ENCODE results near the gene SLIT1.

SLIT1 gene

DNA sequence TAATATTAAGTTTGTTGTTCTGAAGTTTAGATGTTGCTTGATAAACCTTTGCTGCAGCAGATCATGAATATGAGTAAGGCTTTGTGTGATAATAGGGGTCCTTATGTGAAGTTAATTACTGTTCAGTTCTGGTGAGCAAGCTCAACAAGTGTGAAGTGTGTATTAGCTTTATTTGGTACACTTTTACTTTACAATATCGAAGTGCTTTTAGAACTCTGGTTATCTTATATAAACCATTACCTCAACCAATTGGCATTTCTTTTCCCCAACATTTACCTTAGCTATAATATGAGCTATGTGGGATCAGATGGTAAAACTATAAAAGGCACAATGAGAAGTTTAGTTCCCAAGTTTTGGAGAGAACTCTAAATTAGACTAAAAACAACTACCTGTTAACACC lies 226.0 kb downstream of the SLIT1 start:
- no peak for DNase-seq (ENCODE audit: low spot score)
- no peak overlapping the region for H2BK15ac ChIP-seq (ENCODE audit: low read length)
- whole genome bisulfite sequencing, 2 donors (ENCODE audit: extremely low coverage in 2 of 2, insufficient read length in 2 of 2, insufficient replicate concordance in 1 of 2) = no CpG with 5 or more reads among the region's 1 CpG
- no peak overlapping the region for H3K4ac ChIP-seq (ENCODE audit: low read length)
- no peak overlapping the region for H4K8ac ChIP-seq (ENCODE audit: low read depth, low read length)
- H3K4me1 ChIP-seq (ENCODE audit: control insufficient read depth in 2 of 2, insufficient read depth in 1 of 2, low read depth in 1 of 2, low read length in 2 of 2) = peaks cover 0 to 1% of the 10 kb centered on the region in 2 donors
- H3K14ac ChIP-seq (ENCODE audit: low read length) = no peak overlapping the region
- H3K9ac ChIP-seq (ENCODE audit: low read depth, low read length, poor library complexity) = no peak overlapping the region
- no peak overlapping the region for H2AFZ ChIP-seq (ENCODE audit: low read length)
- no peak overlapping the region for H4K91ac ChIP-seq (ENCODE audit: low read depth, low read length, poor library complexity)
- H2AK5ac ChIP-seq (ENCODE audit: low read depth, low read length) = no peak overlapping the region
- no peak overlapping the region for H2BK12ac ChIP-seq (ENCODE audit: low read length)
- no peaks in the 10 kb centered on the region for H3K27me3 ChIP-seq (ENCODE audit: control insufficient read depth in 3 of 3, insufficient read depth in 3 of 3, low read depth in 1 of 3, low read length in 3 of 3)
- peaks cover 2% of the 10 kb centered on the region for H3K79me1 ChIP-seq (ENCODE audit: low read depth, low read length)
- H3K18ac ChIP-seq (ENCODE audit: low read length) = no peak overlapping the region
- no peak overlapping the region for H2BK5ac ChIP-seq (ENCODE audit: low read length)
- no peak overlapping the region for H3K23ac ChIP-seq (ENCODE audit: low read depth, low read length, poor library complexity)
- no peak overlapping the region for H3K27ac ChIP-seq (replicated peaks; ENCODE audit: low read length)
- H3K36me3 ChIP-seq (replicated peaks in 1 of 2; ENCODE audit: control insufficient read depth in 2 of 2, insufficient read depth in 2 of 2, low read length in 2 of 2) = peaks cover 11 to 64% of the 10 kb centered on the region in 2 donors
- no peak overlapping the region for H3K4me3 ChIP-seq (ENCODE audit: low read length in 2 of 2)
- H3K9me3 ChIP-seq (replicated peaks in 1 of 2; ENCODE audit: control insufficient read depth in 2 of 2, insufficient read depth in 1 of 2, low read depth in 1 of 2, low read length in 2 of 2) = peaks cover 0 to 2% of the 10 kb centered on the region in 2 donors
- no peak overlapping the region for H3K4me2 ChIP-seq (ENCODE audit: insufficient read depth, low read length, poor library complexity, severe bottlenecking)
- H2BK120ac ChIP-seq (ENCODE audit: low read depth, low read length) = no peak overlapping the region

DNA sequence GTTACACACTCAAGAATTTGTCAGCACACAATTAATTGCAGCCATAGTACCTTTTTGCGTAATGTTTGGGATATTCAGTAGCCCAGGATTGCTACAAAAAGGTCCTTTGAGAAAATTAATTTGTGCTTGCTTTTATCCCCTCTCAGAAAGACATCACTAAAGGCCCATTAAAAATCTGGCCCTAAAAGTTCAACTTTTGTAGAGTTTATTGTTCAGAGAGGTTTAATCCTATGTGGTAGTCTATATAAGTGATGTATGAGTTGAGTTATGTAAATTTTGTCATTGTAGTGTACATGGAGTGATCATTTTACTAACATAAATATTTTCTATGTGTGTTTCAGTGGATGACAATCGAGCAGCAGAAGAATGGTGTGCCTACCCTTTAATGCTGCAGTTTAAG lies 227.7 kb downstream of the SLIT1 start:
- H4K91ac ChIP-seq (ENCODE audit: low read depth, low read length, poor library complexity) = no peak overlapping the region
- no peak overlapping the region for H4K8ac ChIP-seq (ENCODE audit: low read depth, low read length)
- no peak overlapping the region for H3K23ac ChIP-seq (ENCODE audit: low read depth, low read length, poor library complexity)
- H3K79me1 ChIP-seq (ENCODE audit: low read depth, low read length) = peaks cover 2% of the 10 kb centered on the region
- H2AFZ ChIP-seq (ENCODE audit: low read length) = no peak overlapping the region
- H3K18ac ChIP-seq (ENCODE audit: low read length) = no peak overlapping the region
- no peak overlapping the region for H3K4ac ChIP-seq (ENCODE audit: low read length)
- H3K4me2 ChIP-seq (ENCODE audit: insufficient read depth, low read length, poor library complexity, severe bottlenecking) = no peak overlapping the region
- H2BK5ac ChIP-seq (ENCODE audit: low read length) = no peak overlapping the region
- H3K9ac ChIP-seq (ENCODE audit: low read depth, low read length, poor library complexity) = no peak overlapping the region
- H3K4me3 ChIP-seq (ENCODE audit: low read length in 2 of 2) = no peak overlapping the region
- no peak overlapping the region for H3K14ac ChIP-seq (ENCODE audit: low read length)
- H3K27ac ChIP-seq (replicated peaks; ENCODE audit: low read length) = no peak overlapping the region
- peaks cover 11 to 75% of the 10 kb centered on the region in 2 donors for H3K36me3 ChIP-seq (replicated peaks in 1 of 2; ENCODE audit: control insufficient read depth in 2 of 2, insufficient read depth in 2 of 2, low read length in 2 of 2)
- no peak for DNase-seq (ENCODE audit: low spot score)
- no peak overlapping the region for H2AK5ac ChIP-seq (ENCODE audit: low read depth, low read length)
- no CpG with 5 or more reads among the region's 2 CpGs for WGBS, 2 donors (ENCODE audit: extremely low coverage in 2 of 2, insufficient read length in 2 of 2, insufficient replicate concordance in 1 of 2)
- no peaks in the 10 kb centered on the region for H3K27me3 ChIP-seq (ENCODE audit: control insufficient read depth in 3 of 3, insufficient read depth in 3 of 3, low read depth in 1 of 3, low read length in 3 of 3)
- peaks cover 0 to 2% of the 10 kb centered on the region in 2 donors for H3K9me3 ChIP-seq (replicated peaks in 1 of 2; ENCODE audit: control insufficient read depth in 2 of 2, insufficient read depth in 1 of 2, low read depth in 1 of 2, low read length in 2 of 2)
- peaks cover 0 to 1% of the 10 kb centered on the region in 2 donors for H3K4me1 ChIP-seq (ENCODE audit: control insufficient read depth in 2 of 2, insufficient read depth in 1 of 2, low read depth in 1 of 2, low read length in 2 of 2)
- no peak overlapping the region for H2BK120ac ChIP-seq (ENCODE audit: low read depth, low read length)
- H2BK15ac ChIP-seq (ENCODE audit: low read length) = no peak overlapping the region
- no peak overlapping the region for H2BK12ac ChIP-seq (ENCODE audit: low read length)

DNA sequence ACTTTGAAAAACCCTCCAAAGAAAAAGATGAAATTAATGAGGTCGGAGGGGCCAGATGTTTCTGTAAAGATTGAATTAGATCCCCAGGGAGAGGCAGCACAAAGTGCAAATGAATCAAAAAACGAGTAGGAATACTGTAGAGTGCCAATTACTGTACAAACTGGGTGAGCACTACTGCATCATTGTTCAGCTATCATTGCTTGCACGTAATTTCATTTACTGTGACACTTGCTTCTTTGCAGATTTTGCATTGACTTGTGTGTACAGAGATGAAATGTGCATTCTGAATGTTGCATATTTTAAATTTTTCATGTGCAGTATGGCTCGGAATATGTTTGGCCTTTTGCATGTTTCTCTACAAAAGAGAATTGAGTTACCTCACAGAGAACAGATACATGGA lies 230.0 kb downstream of the SLIT1 start:
- H2BK15ac ChIP-seq (ENCODE audit: low read length) = no peak overlapping the region
- H3K27me3 ChIP-seq (ENCODE audit: control insufficient read depth in 3 of 3, insufficient read depth in 3 of 3, low read depth in 1 of 3, low read length in 3 of 3) = no peaks in the 10 kb centered on the region
- no peak overlapping the region for H2BK12ac ChIP-seq (ENCODE audit: low read length)
- peaks cover 0 to 1% of the 10 kb centered on the region in 2 donors for H3K4me1 ChIP-seq (ENCODE audit: control insufficient read depth in 2 of 2, insufficient read depth in 1 of 2, low read depth in 1 of 2, low read length in 2 of 2)
- H4K8ac ChIP-seq (ENCODE audit: low read depth, low read length) = no peak overlapping the region
- no peak overlapping the region for H3K4ac ChIP-seq (ENCODE audit: low read length)
- no peak overlapping the region for H3K18ac ChIP-seq (ENCODE audit: low read length)
- H3K36me3 ChIP-seq (replicated peaks in 1 of 2; ENCODE audit: control insufficient read depth in 2 of 2, insufficient read depth in 2 of 2, low read length in 2 of 2) = peaks cover 11 to 90% of the 10 kb centered on the region in 2 donors
- H4K91ac ChIP-seq (ENCODE audit: low read depth, low read length, poor library complexity) = no peak overlapping the region
- H3K9me3 ChIP-seq (replicated peaks in 1 of 2; ENCODE audit: control insufficient read depth in 2 of 2, insufficient read depth in 1 of 2, low read depth in 1 of 2, low read length in 2 of 2) = peaks cover 0 to 2% of the 10 kb centered on the region in 2 donors
- H2AK5ac ChIP-seq (ENCODE audit: low read depth, low read length) = no peak overlapping the region
- H3K14ac ChIP-seq (ENCODE audit: low read length) = no peak overlapping the region
- no peak overlapping the region for H3K4me3 ChIP-seq (ENCODE audit: low read length in 2 of 2)
- H3K9ac ChIP-seq (ENCODE audit: low read depth, low read length, poor library complexity) = no peak overlapping the region
- no peak overlapping the region for H3K4me2 ChIP-seq (ENCODE audit: insufficient read depth, low read length, poor library complexity, severe bottlenecking)
- no peak overlapping the region for H2BK5ac ChIP-seq (ENCODE audit: low read length)
- no peak overlapping the region for H2AFZ ChIP-seq (ENCODE audit: low read length)
- WGBS, 2 donors (ENCODE audit: extremely low coverage in 2 of 2, insufficient read length in 2 of 2, insufficient replicate concordance in 1 of 2) = no CpG with 5 or more reads among the region's 4 CpGs
- no peak overlapping the region for H2BK120ac ChIP-seq (ENCODE audit: low read depth, low read length)
- H3K23ac ChIP-seq (ENCODE audit: low read depth, low read length, poor library complexity) = no peak overlapping the region
- no peak overlapping the region for H3K27ac ChIP-seq (replicated peaks; ENCODE audit: low read length)
- DNase-seq (ENCODE audit: low spot score) = no peak
- H3K79me1 ChIP-seq (ENCODE audit: low read depth, low read length) = peaks cover 2% of the 10 kb centered on the region

DNA sequence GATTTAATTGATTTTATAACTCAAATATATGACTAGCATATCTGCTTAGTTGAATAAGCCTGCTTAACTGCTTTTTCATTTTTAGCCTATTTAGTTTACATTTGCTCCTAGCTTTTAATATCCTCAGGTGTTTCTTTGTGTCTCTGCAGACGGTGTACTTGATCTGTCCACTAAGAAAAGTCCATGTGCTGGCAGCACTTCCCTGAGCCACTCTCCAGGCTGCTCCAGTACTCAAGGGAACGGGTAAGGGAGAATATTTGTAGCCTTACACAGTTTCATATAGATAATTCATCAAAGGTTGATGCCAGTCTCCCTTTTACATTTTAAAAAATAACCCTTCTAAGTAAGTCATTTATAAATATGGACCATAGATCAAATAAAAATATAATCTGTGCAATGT lies 233.8 kb downstream of the SLIT1 start:
- no CpG with 5 or more reads among the region's 2 CpGs for WGBS, 2 donors (ENCODE audit: extremely low coverage in 2 of 2, insufficient read length in 2 of 2, insufficient replicate concordance in 1 of 2)
- no peak overlapping the region for H2BK120ac ChIP-seq (ENCODE audit: low read depth, low read length)

More for the DNA sequence above, 233.8 kb downstream of the SLIT1 start:
- H3K4me3 ChIP-seq (ENCODE audit: low read length in 2 of 2) = no peak overlapping the region
- H3K9ac ChIP-seq (ENCODE audit: low read depth, low read length, poor library complexity) = no peak overlapping the region
- no peak overlapping the region for H2BK15ac ChIP-seq (ENCODE audit: low read length)
- H2BK5ac ChIP-seq (ENCODE audit: low read length) = no peak overlapping the region
- H3K27me3 ChIP-seq (ENCODE audit: control insufficient read depth in 3 of 3, insufficient read depth in 3 of 3, low read depth in 1 of 3, low read length in 3 of 3) = no peaks in the 10 kb centered on the region
- H3K4me1 ChIP-seq (ENCODE audit: control insufficient read depth in 2 of 2, insufficient read depth in 1 of 2, low read depth in 1 of 2, low read length in 2 of 2) = no peaks in the 10 kb centered on the region
- no peak overlapping the region for H3K4me2 ChIP-seq (ENCODE audit: insufficient read depth, low read length, poor library complexity, severe bottlenecking)
- no peak overlapping the region for H3K18ac ChIP-seq (ENCODE audit: low read length)
- H3K36me3 ChIP-seq (replicated peaks in 1 of 2; ENCODE audit: control insufficient read depth in 2 of 2, insufficient read depth in 2 of 2, low read length in 2 of 2) = peaks cover 14 to 84% of the 10 kb centered on the region in 2 donors
- H3K14ac ChIP-seq (ENCODE audit: low read length) = no peak overlapping the region
- peaks cover 2% of the 10 kb centered on the region for H3K79me1 ChIP-seq (ENCODE audit: low read depth, low read length)
- no peak overlapping the region for H2AK5ac ChIP-seq (ENCODE audit: low read depth, low read length)
- DNase-seq (ENCODE audit: low spot score) = no peak
- no peak overlapping the region for H4K8ac ChIP-seq (ENCODE audit: low read depth, low read length)
- no peak overlapping the region for H2BK12ac ChIP-seq (ENCODE audit: low read length)
- H3K27ac ChIP-seq (replicated peaks; ENCODE audit: low read length) = no peak overlapping the region
- H2AFZ ChIP-seq (ENCODE audit: low read length) = no peak overlapping the region
- peaks cover 0 to 2% of the 10 kb centered on the region in 2 donors for H3K9me3 ChIP-seq (replicated peaks in 1 of 2; ENCODE audit: control insufficient read depth in 2 of 2, insufficient read depth in 1 of 2, low read depth in 1 of 2, low read length in 2 of 2)
- no peak overlapping the region for H3K23ac ChIP-seq (ENCODE audit: low read depth, low read length, poor library complexity)
- no peak overlapping the region for H3K4ac ChIP-seq (ENCODE audit: low read length)
- H4K91ac ChIP-seq (ENCODE audit: low read depth, low read length, poor library complexity) = no peak overlapping the region
